Measurements from ENCODE around the gene HMGB4. TPM values are rescaled to one million over a fixed set of nuclear protein-coding genes. Genes with fewer than 3 reads are reported as not detected.

Gene HMGB4
- total RNA-seq, 1 experiment from 2014 or later: not detected

GRCh38 chr1:33826311-33826710, 37.6 kb upstream of the HMGB4 start:
- ATAC-seq (no peak), DNase-seq (ENCODE audit: low read depth, low spot score) (no peak)
- Histone ChIP-seq H3K27me3 (ENCODE audit: control insufficient read depth, insufficient read depth, low read length) (peaks cover 2% of the 10 kb centered on the region; the same call in 1 of the 2 replicates), H3K27ac (ENCODE audit: low read length) (no peak overlapping the region), H3K36me3 (ENCODE audit: control insufficient read depth, insufficient read depth, low read length) (no peaks in the 10 kb centered on the region), H3K9me3 (ENCODE audit: control insufficient read depth, insufficient read depth, low read depth, low read length) (no peaks in the 10 kb centered on the region), H3K4me1 (ENCODE audit: control insufficient read depth, insufficient read depth, low read length) (no peaks in the 10 kb centered on the region), H3K4me3 (ENCODE audit: low read depth in 2 of 2, low read length in 2 of 2) (no peak overlapping the region)
- intact Hi-C loops (cut with micrococcal nuclease; ENCODE audit: unreplicated experiment): no loop called here
- in situ Hi-C loops (cut with HindIII; ENCODE audit: low pct_unique_long_range_greater_than_20kb, low sequenced_read_pairs): no loop called here
- CTCF ChIA-PET: no interaction called here
- POLR2A ChIA-PET: no interaction called here
- no TSS peak for BruUV-seq (replicated peaks)
- TF ChIP-seq, protein P1, sequence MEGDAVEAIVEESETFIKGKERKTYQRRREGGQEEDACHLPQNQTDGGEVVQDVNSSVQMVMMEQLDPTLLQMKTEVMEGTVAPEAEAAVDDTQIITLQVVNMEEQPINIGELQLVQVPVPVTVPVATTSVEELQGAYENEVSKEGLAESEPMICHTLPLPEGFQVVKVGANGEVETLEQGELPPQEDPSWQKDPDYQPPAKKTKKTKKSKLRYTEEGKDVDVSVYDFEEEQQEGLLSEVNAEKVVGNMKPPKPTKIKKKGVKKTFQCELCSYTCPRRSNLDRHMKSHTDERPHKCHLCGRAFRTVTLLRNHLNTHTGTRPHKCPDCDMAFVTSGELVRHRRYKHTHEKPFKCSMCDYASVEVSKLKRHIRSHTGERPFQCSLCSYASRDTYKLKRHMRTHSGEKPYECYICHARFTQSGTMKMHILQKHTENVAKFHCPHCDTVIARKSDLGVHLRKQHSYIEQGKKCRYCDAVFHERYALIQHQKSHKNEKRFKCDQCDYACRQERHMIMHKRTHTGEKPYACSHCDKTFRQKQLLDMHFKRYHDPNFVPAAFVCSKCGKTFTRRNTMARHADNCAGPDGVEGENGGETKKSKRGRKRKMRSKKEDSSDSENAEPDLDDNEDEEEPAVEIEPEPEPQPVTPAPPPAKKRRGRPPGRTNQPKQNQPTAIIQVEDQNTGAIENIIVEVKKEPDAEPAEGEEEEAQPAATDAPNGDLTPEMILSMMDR (IDR thresholded peaks at IDR 0.05): no peak
- TF ChIP-seq SIN3A (IDR thresholded peaks at IDR 0.05; ENCODE audit: borderline replicate concordance, insufficient read depth, low read depth, low read length): no peak
- TF ChIP-seq, protein P2, sequence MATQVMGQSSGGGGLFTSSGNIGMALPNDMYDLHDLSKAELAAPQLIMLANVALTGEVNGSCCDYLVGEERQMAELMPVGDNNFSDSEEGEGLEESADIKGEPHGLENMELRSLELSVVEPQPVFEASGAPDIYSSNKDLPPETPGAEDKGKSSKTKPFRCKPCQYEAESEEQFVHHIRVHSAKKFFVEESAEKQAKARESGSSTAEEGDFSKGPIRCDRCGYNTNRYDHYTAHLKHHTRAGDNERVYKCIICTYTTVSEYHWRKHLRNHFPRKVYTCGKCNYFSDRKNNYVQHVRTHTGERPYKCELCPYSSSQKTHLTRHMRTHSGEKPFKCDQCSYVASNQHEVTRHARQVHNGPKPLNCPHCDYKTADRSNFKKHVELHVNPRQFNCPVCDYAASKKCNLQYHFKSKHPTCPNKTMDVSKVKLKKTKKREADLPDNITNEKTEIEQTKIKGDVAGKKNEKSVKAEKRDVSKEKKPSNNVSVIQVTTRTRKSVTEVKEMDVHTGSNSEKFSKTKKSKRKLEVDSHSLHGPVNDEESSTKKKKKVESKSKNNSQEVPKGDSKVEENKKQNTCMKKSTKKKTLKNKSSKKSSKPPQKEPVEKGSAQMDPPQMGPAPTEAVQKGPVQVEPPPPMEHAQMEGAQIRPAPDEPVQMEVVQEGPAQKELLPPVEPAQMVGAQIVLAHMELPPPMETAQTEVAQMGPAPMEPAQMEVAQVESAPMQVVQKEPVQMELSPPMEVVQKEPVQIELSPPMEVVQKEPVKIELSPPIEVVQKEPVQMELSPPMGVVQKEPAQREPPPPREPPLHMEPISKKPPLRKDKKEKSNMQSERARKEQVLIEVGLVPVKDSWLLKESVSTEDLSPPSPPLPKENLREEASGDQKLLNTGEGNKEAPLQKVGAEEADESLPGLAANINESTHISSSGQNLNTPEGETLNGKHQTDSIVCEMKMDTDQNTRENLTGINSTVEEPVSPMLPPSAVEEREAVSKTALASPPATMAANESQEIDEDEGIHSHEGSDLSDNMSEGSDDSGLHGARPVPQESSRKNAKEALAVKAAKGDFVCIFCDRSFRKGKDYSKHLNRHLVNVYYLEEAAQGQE (IDR thresholded peaks at IDR 0.05; ENCODE audit: insufficient read depth in 1 of 2, low read depth in 2 of 2, low read length in 1 of 2): no peak
- TF ChIP-seq TCF7L2 (IDR thresholded peaks at IDR 0.05; ENCODE audit: low read depth, low read length): no peak
- no peak for TF ChIP-seq POLR2AphosphoS5 (IDR thresholded peaks at IDR 0.05; ENCODE audit: low read depth, low read length)

DNA sequence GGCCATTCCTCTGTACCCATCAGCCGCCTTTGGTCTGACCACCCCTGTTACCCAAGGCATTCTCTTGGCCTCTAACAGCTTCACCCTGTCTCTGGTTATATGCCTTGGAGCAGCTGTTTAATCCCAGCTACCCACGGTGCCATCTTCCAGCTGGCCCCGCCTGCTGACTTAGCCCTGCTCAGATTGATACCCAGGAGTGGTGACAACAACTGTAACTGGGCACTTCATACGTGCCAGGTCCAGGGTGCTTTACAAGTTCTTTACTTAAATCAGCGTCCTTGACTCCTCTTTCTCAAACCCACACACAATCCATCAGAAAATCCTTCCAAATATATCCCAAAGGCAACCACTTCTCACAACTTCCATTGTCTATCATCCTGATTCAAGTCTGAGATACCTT, 37.2 kb upstream of the HMGB4 start:
- ATAC-seq (no peak), DNase-seq (ENCODE audit: low read depth, low spot score) (no peak)
- TF ChIP-seq, protein P2 (IDR thresholded peaks at IDR 0.05; ENCODE audit: insufficient read depth in 1 of 2, low read depth in 2 of 2, low read length in 1 of 2): no peak
- no peak for TF ChIP-seq POLR2AphosphoS5 (IDR thresholded peaks at IDR 0.05; ENCODE audit: low read depth, low read length)
- no peak for TF ChIP-seq TCF7L2 (IDR thresholded peaks at IDR 0.05; ENCODE audit: low read depth, low read length)
- no peaks in the 10 kb centered on the region for H3K4me1 ChIP-seq (ENCODE audit: control insufficient read depth, insufficient read depth, low read length)
- ChIA-PET CTCF (no interaction called here), POLR2A (no interaction called here)
- H3K4me3 ChIP-seq (ENCODE audit: low read depth in 2 of 2, low read length in 2 of 2): no peak overlapping the region
- BruUV-seq (replicated peaks): no TSS peak
- H3K9me3 ChIP-seq (ENCODE audit: control insufficient read depth, insufficient read depth, low read depth, low read length): no peaks in the 10 kb centered on the region
- H3K36me3 ChIP-seq (ENCODE audit: control insufficient read depth, insufficient read depth, low read length): no peaks in the 10 kb centered on the region
- intact Hi-C loops (cut with micrococcal nuclease; ENCODE audit: unreplicated experiment): no loop called here
- peaks cover 2% of the 10 kb centered on the region; the same call in 1 of the 2 replicates for H3K27me3 ChIP-seq (ENCODE audit: control insufficient read depth, insufficient read depth, low read length)
- no peak overlapping the region for H3K27ac ChIP-seq (ENCODE audit: low read length)
- in situ Hi-C loops (cut with HindIII; ENCODE audit: low pct_unique_long_range_greater_than_20kb, low sequenced_read_pairs): no loop called here
